Measurements from ENCODE around the gene LHFPL5. TPM values are rescaled to one million over a fixed set of nuclear protein-coding genes. Genes with fewer than 3 reads are reported as not detected.

Gene LHFPL5
- total and polyA plus RNA-seq, 2 of the 8 experiments (the other 6 are each of a cell fraction or from before 2014, with no cell fraction given): 0.03 TPM; not detected in 1

GRCh38 chr6:35833536-35833935 lies 28.4 kb downstream of the LHFPL5 start:
- 0 out of 2 replicates have a peak, but pooled peaks have one; percentile 7 for TF ChIP-seq CEBPB (IDR thresholded peaks at IDR 0.05; ENCODE audit: low read depth, low read length)
- no peak for TF ChIP-seq SP2 (IDR thresholded peaks at IDR 0.05; ENCODE audit: low read length)
- CTCF ChIA-PET (ENCODE audit: partially characterized antibody): no interaction called here
- no peak overlapping the region for H4K91ac ChIP-seq (replicated peaks; ENCODE audit: insufficient read length, low read length)
- no peak overlapping the region for H3K27ac ChIP-seq (ENCODE audit: low read depth, low read length)
- no peak overlapping the region for H4K5ac ChIP-seq (ENCODE audit: insufficient read length, low read depth, low read length)
- no peak overlapping the region for H3K23ac ChIP-seq (ENCODE audit: insufficient read length)
- no peaks in the 10 kb centered on the region for H3K27me3 ChIP-seq (replicated peaks in 1 of 4; ENCODE audit: control insufficient read depth in 3 of 4, extremely low read depth in 1 of 4, insufficient read depth in 3 of 4, low read length in 3 of 4)
- H3K79me2 ChIP-seq (ENCODE audit: control insufficient read depth in 1 of 2, insufficient read depth in 2 of 2, low read length in 2 of 2): no peaks in the 10 kb centered on the region
- DNase-seq (ENCODE audit: low read depth in 1 of 2, low spot score in 2 of 2): no peak
- H2AK5ac ChIP-seq (ENCODE audit: low read depth, low read length): no peak overlapping the region
- H3K4me2 ChIP-seq (ENCODE audit: insufficient read depth in 1 of 2, low read depth in 2 of 2, low read length in 2 of 2): no peak overlapping the region
- H3K23me2 ChIP-seq (ENCODE audit: low read depth, low read length): no peaks in the 10 kb centered on the region
- H3K4me3 ChIP-seq (ENCODE audit: extremely low read depth in 1 of 4, insufficient read depth in 2 of 4, low read depth in 3 of 4, low read length in 4 of 4): no peak overlapping the region
- POLR2A ChIA-PET (ENCODE audit: partially characterized antibody): no interaction called here
- 93% methylated on average over 7 of the region's 7 CpGs; no CpG with 5 or more reads in 1 of the 2 experiments for WGBS, 2 experiments (ENCODE audit: extremely low coverage in 1 of 2, insufficient coverage in 1 of 2, insufficient read length in 1 of 2, insufficient replicate concordance in 2 of 2, low coverage in 1 of 2, low lambda C conversion rate in 2 of 2, missing lambda C conversion rate in 1 of 2)
- H3K9ac ChIP-seq (replicated peaks in 1 of 4; ENCODE audit: extremely low read depth in 1 of 4, low read depth in 3 of 4, low read length in 3 of 4): no peak overlapping the region
- H3K9me3 ChIP-seq (ENCODE audit: insufficient read depth in 2 of 2, low read depth in 1 of 2, low read length in 1 of 2): peaks cover 0 to 2% of the 10 kb centered on the region in 2 experiments; a peak in 1 of 4 replicates
- H3K56ac ChIP-seq (replicated peaks; ENCODE audit: insufficient read length, low read depth, low read length): no peak overlapping the region
- no peak overlapping the region for H3K4ac ChIP-seq (replicated peaks; ENCODE audit: insufficient read length, low read depth, low read length)
- H3K18ac ChIP-seq (ENCODE audit: extremely low read depth, low read length): no peak overlapping the region
- H4K20me1 ChIP-seq (replicated peaks in 1 of 2; ENCODE audit: control insufficient read depth in 1 of 2, insufficient read depth in 2 of 2, low read length in 2 of 2): no peaks in the 10 kb centered on the region
- no peak overlapping the region for H2AFZ ChIP-seq (ENCODE audit: low read length)
- peaks cover 5 to 46% (median 14%) of the 10 kb centered on the region in 4 experiments for H3K36me3 ChIP-seq (ENCODE audit: control insufficient read depth in 2 of 4, insufficient read depth in 4 of 4, low read length in 3 of 4)
- no peak for FAIRE-seq
- H2BK20ac ChIP-seq (ENCODE audit: low read length): no peak overlapping the region
- H2BK15ac ChIP-seq (ENCODE audit: low read length): no peak overlapping the region
- H2BK120ac ChIP-seq (replicated peaks; ENCODE audit: low read depth, low read length): no peak overlapping the region
- no peaks in the 10 kb centered on the region for H3K4me1 ChIP-seq (replicated peaks in 1 of 4; ENCODE audit: control insufficient read depth in 3 of 4, insufficient read depth in 4 of 4, low read length in 3 of 4)
- no peaks in the 10 kb centered on the region for H3K79me1 ChIP-seq (ENCODE audit: low read depth, low read length)
- H4K8ac ChIP-seq (ENCODE audit: extremely low read depth, insufficient read depth, low read length): no peak overlapping the region
- H2BK5ac ChIP-seq (ENCODE audit: low read depth, low read length): no peak overlapping the region
- no peak overlapping the region for H3K14ac ChIP-seq (ENCODE audit: insufficient read length)
- H2BK12ac ChIP-seq (ENCODE audit: low read depth, low read length): no peak overlapping the region

All from H1 (cell line).